Kidney epithelial cell (primary cell): Measurements from ENCODE around the gene LHCGR. TPM values are rescaled to one million over a fixed set of nuclear protein-coding genes. Genes with fewer than 3 reads are reported as not detected.

Experiments
- DNase-seq: peaks from one replicate; pipeline ENCODE4 v3.0.0-alpha.2; 2010; ENCODE audit warnings: low read depth
- H3K27me3 ChIP-seq: 2 replicates; pipeline ENCODE4 v1.6.0; 2011; ENCODE audit warnings: low read length; ENCODE audit not compliant: control insufficient read depth, insufficient read depth
- H3K36me3 ChIP-seq: 2 replicates; pipeline ENCODE4 v1.5.1; 2011; ENCODE audit warnings: low read length; ENCODE audit not compliant: control insufficient read depth, insufficient read depth
- H3K4me3 ChIP-seq: 2 replicates; pipeline ENCODE4 v1.5.1; 2011; ENCODE audit warnings: low read depth, mild to moderate bottlenecking, control low read depth, low read length
- CTCF ChIP-seq: IDR thresholded peaks from 2 replicates; pipeline ENCODE4 v1.5.1; 2011; ENCODE audit warnings: mild to moderate bottlenecking, moderate library complexity, low read length, control low read depth, inconsistent platforms; ENCODE audit not compliant: insufficient read depth, poor library complexity, severe bottlenecking
- total RNA-seq: library from RNA; depleted of rRNA; stranded (reverse); fragments of >200 nt; gene quantifications from 2 replicates; pipeline ENCODE4 v1.2.3, GENCODE V29; 2015

Gene LHCGR
- total RNA-seq, 1 donor from 2014 or later, result not detected

DNA sequence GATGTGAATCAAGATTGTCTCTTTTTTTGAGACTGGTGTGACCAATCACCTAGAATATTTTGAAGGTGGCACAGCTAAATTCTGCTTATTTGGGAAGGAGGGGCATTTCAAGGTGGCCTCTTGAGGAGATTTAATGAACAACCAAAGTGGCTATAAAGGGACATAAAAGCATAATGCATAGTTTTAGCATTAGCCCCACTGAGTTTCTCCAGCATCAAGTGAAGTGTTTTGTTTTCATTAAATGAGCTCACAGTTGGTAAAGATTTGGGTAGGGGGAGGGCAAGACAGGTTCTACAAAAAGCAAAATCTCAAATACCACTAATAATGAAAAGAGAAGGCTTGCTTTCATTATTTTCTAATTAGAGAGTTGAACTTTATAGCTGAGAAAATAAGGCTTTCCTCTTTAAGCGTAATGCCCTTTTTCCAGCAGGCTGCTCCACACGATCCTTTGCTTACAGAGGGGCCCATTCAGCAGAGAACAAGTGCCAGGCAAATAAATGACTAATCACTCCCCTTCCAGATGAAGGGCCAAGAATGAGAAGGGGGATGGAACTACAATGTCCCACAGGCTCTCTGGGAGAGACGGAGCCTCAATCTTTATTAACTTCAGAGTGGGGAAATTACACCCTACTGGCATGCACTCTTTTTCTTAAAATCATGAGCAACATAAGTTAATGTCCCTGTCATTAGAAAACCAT lies 35.9 kb downstream of the LHCGR start:
- no peak overlapping the region for H3K4me3 ChIP-seq
- H3K36me3 ChIP-seq, result no peaks in the 10 kb centered on the region
- no peak for TF ChIP-seq CTCF
- DNase-seq, result no peak
- no peaks in the 10 kb centered on the region for H3K27me3 ChIP-seq

- DNase-seq, result no peak
- Histone ChIP-seq H3K36me3 (no peaks in the 10 kb centered on the region), H3K4me3 (no peak overlapping the region), H3K27me3 (no peaks in the 10 kb centered on the region)
- TF ChIP-seq CTCF, result no peak
Observed at GRCh38 chr2:48717846-48718245, 37.7 kb downstream of the LHCGR start.

DNA sequence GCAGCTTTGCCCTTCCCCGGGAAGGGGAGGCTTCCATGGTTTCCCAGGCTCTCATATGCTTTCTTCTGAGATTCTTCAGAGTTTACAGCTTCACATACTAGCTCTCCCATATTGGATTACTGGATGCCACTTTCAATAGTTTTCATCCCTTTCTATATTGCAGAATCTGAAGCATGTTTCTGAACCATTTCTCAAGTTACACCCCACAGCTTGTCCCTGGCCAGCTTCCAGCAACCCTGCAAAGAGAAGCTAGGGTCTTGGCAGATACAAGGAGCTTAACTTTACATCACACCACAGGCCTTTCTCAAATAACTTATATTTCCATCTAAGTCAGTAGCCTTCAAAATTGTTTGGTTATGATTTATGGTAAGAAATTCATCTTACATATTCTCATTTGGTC lies 39.6 kb downstream of the LHCGR start:
- DNase-seq, result no peak
- no peak for TF ChIP-seq CTCF
- Histone ChIP-seq H3K27me3 (no peaks in the 10 kb centered on the region), H3K36me3 (no peaks in the 10 kb centered on the region), H3K4me3 (no peak overlapping the region)

DNA sequence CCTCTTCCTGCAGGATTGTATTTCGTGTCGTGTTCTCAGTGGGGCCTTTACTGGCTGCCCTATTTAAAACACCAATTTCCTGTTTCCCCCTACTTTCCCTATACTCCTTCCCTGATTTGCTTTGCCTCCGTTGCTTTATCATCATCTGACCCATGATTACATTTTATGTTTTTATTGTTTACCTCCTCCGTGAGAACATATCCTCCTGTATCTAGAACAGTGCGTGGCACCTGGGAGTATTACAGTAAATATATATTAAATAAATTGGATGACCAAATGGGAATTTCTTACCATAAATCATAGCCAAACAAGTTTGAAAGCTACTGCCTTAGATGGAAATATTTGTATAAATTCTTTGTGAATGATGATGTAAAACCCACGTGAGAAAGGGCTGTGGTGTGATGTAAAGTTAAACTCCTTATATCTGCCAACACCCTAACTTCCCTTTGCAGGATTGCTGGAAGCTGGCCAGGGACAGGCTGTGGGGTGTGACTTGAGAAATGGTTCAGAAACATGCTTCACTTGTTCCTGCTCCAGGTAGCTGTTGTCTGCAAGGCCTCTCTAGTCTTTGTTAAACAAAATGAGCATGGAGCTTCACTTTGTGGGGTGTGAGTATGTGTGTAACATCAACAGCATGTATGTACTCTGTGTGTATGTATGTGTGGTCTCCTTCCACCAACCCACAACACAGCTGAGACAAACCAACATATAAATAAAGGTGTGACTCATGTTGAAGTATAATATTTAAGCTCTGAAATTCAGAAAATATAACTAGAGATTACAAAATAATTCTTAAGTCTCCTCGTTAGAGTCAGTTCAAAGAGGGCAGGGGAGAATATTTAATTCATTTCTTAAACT lies 40.3 kb downstream of the LHCGR start:
- Histone ChIP-seq H3K4me3 (no peak overlapping the region), H3K36me3 (no peaks in the 10 kb centered on the region), H3K27me3 (no peaks in the 10 kb centered on the region)
- DNase-seq, result peak; percentile 29
- no peak for TF ChIP-seq CTCF

DNA sequence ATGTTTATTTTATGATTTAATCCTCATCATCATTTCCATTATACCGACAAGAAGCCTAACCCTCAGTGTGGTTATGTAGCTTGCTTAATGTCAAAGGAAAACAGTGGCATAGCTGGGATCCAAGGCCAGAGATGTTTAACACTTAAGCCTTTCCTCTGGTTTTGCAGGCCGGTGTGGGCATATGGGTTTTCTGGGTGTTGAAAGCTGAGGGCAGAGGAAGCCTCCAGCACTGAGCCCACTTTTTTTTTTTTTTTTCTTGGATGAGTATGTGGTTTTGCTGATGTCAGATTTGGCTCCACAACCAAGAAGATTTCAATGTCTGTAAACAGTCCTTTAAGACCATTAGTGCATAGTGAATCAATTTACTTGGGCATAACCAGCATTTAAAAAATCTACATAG lies 41.3 kb downstream of the LHCGR start:
- DNase-seq, result no peak

More for the DNA sequence above, 41.3 kb downstream of the LHCGR start:
- Histone ChIP-seq H3K27me3 (no peaks in the 10 kb centered on the region), H3K4me3 (no peak overlapping the region), H3K36me3 (no peaks in the 10 kb centered on the region)
- TF ChIP-seq CTCF, result no peak
